IPS-11a (cell line): ENCODE measurements around the gene NEDD4.
"Not testable (repeated sequence)": the region's sequence is repeated elsewhere in the genome, so short reads cannot be mapped to it uniquely, and the experiment has no call there.

Experiments used
- H3K4me3 ChIP-seq: one replicate; pipeline ENCODE4 v1.5.1; 2013; ENCODE audit warnings: low read depth, low read length, control low read depth

Gene NEDD4

GRCh38 chr15:56006371-56006770 is 13.0 kb upstream of the NEDD4 start:
- not testable (repeated sequence) for H3K4me3 ChIP-seq

- H3K4me3 ChIP-seq, result not testable (repeated sequence)
These were observed 10.9 kb upstream of the NEDD4 start for GRCh38 chr15:56004281-56004680.

- not testable (repeated sequence) for H3K4me3 ChIP-seq
These were observed 10.4 kb upstream of the NEDD4 start for GRCh38 chr15:56003777-56004176.

- not testable (repeated sequence) for H3K4me3 ChIP-seq
These were observed 9.9 kb upstream of the NEDD4 start for GRCh38 chr15:56003277-56003676.

GRCh38 chr15:56001471-56002078 is 8.2 kb upstream of the NEDD4 start:
- no peak overlapping the region for H3K4me3 ChIP-seq

GRCh38 chr15:55999658-56000057 is 6.2 kb upstream of the NEDD4 start:
- no peak overlapping the region for H3K4me3 ChIP-seq

- H3K4me3 ChIP-seq, result no peak overlapping the region
These were observed 5.1 kb upstream of the NEDD4 start for GRCh38 chr15:55998478-55998877.

- H3K4me3 ChIP-seq, result peak overlapping the region; percentile 65
These were observed 570 bp upstream of the NEDD4 start for GRCh38 chr15:55993804-55994560.

GRCh38 chr15:55992769-55993110 is 672 bp downstream of the NEDD4 start:
- peak overlapping the region; percentile 65 for H3K4me3 ChIP-seq

GRCh38 chr15:55991802-55992768 is 1.3 kb downstream of the NEDD4 start:
- H3K4me3 ChIP-seq, result peak overlapping the region; percentile 65

GRCh38 chr15:55990998-55991397 is 2.4 kb downstream of the NEDD4 start:
- no peak overlapping the region for H3K4me3 ChIP-seq

GRCh38 chr15:55990516-55990915 is 2.9 kb downstream of the NEDD4 start:
- H3K4me3 ChIP-seq, result no peak overlapping the region

- H3K4me3 ChIP-seq, result no peak overlapping the region
These were observed 4.0 kb downstream of the NEDD4 start for GRCh38 chr15:55989383-55989782.

GRCh38 chr15:55981582-55982249 is 11.7 kb downstream of the NEDD4 start:
- no peak overlapping the region for H3K4me3 ChIP-seq

GRCh38 chr15:55980511-55980910 is 12.9 kb downstream of the NEDD4 start:
- H3K4me3 ChIP-seq, result no peak overlapping the region

- H3K4me3 ChIP-seq, result no peak overlapping the region
These were observed 16.2 kb downstream of the NEDD4 start for GRCh38 chr15:55977231-55977630.

GRCh38 chr15:55970286-55970685 is 23.1 kb downstream of the NEDD4 start:
- H3K4me3 ChIP-seq, result no peak overlapping the region

GRCh38 chr15:55969582-55969981 is 23.8 kb downstream of the NEDD4 start:
- H3K4me3 ChIP-seq, result no peak overlapping the region

GRCh38 chr15:55968923-55969322 is 24.5 kb downstream of the NEDD4 start:
- no peak overlapping the region for H3K4me3 ChIP-seq

- no peak overlapping the region for H3K4me3 ChIP-seq
These were observed 28.3 kb downstream of the NEDD4 start for GRCh38 chr15:55965091-55965490.

GRCh38 chr15:55960946-55961345 is 32.5 kb downstream of the NEDD4 start:
- H3K4me3 ChIP-seq, result no peak overlapping the region
